Activated CD4-positive, alpha-beta T cell treated with anti-CD3 and anti-CD28 coated beads for 1 hour (primary cell): Measurements from ENCODE around the gene C11orf58.
A peak's percentile ranks its signal among the peaks of the same experiment; 100 is the strongest.

Experiments used
- DNase-seq: peaks from one replicate; pipeline ENCODE4 v3.0.0-alpha.2; 2020

The C11orf58 gene

DNA sequence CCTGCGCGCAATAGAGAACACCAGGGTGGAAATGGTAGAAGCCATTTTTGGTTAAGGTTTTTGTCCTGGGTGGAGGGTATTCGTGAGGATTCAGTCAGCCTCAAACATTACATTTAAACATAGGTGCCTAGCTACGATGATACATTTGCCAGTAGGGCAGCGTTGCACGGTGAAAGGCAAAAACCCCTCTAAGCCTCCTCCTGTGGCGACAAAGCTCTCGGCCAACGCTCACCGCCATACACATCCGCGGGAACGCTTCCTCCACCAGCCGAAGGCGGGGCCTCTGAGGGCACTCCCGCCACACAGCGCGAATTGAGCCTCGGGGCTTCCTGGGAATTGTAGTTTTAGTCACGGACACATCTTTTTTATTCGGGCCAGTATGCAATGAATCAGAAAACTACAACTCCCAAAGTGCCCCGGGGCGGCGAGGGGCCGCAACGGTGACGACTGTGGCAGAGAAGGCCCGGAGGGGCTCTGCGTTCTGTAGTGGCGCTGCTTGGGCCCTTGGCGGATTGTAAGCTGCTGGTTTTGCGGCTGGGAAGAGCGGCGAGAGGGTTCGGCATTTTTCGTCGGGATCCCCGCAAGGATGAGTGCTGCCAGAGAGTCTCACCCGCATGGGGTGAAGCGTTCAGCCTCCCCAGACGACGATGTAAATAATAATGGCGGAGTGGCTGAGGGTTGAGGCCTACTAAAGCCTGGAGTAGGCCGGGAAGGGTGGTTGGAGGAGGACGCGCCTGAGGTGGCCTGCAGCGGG, at the start of gene C11orf58:
Gene C11orf58, plus strand, starts transcription at position 455 of the 754 bp plus-strand sequence. Its CDS starts 132 bp downstream, at position 587.
- peak; percentile 92 for DNase-seq

DNA sequence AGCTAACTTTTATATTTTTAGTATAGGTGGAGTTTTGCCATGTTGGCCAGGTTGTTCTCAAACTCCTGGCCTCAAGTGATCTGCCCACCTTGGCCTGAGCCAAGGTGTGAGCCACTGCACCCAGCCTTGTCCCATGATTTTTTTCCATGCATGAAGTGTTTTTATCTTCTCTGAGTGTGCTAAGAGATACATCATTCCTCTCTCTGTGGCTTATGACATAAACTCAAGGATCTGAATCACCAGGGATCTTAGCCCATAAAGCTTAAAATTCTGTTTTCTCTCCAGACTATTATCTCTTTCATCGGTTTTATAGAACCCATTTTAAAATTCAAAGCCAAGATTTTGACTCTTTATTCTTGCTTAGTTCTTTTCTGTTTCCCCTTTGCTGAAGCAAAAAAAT, 48.4 kb upstream of the C11orf58 start:
- no peak for DNase-seq

DNA sequence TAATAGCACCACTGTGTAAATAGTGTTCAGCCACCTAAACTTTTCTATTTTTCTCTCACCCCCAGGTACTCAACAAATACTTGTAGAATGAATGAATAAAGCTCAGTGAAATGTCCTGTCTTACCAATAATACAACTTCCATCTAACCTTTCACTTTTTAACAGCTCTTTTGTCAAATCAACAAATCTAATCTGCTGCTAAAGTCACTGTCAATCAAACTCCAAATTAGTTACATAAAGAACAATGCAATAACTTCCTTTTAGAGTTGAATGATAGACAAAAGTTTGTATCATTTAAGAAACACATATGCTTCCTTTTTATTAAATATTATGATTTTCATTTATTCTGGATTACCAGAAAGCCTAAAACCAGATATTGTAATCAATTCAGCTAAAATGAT, 34.7 kb upstream of the C11orf58 start:
- no peak for DNase-seq

- DNase-seq: no peak
These were observed 24.9 kb upstream of the C11orf58 start for GRCh38 chr11:16713594-16713993.

DNA sequence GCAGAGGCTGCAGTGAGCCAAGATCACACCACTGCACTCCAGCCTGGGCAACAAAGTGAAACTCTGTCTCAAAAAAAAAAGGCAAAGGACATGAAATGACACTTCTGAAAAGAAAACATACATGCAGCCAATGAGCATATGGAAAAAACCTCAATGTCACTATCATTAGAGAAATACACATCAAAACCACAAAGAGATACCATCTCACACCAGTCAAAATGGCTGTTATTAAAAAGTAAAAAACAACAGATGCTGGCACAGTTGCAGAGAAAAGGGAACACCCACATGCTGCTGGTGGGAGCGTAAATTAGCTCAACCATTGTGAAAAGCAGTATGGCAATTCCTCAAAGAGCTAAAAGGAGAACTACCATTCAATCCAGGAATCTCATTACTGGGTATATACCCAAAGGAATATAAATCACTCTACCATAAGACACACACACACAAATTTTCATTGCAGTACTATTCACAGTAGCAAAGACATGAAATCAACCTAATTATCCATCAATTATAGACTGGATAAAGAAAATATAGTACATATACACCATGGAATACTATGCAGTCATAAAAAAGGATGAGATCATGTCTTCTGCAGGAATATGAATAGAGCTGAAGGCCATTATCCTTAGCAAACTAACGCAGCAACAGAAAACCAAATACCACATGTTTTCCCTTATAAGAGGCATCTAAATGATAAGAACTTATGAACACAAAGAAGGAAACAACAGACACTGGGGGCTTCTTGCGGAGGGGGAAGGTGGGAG, 15.7 kb upstream of the C11orf58 start:
- DNase-seq: no peak

DNA sequence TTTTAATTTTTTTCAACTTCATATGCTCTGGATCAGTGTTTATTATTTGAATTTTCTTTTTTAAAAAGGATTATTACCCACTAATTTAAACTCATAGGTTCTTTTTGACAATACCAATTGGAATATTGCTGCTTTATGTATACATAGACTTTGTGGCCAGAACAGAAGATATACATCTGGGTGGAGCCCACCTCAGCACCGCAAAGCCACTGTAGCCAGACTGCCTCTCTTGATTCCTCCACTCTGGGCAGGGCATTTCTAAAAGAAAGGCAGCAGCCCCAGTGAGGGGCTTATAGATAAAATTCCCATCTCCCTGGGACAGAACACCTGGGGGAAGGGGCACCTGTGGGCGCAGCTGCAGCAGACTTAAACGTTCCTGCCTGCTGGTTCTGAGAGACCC, 10.6 kb upstream of the C11orf58 start:
- no peak for DNase-seq

DNA sequence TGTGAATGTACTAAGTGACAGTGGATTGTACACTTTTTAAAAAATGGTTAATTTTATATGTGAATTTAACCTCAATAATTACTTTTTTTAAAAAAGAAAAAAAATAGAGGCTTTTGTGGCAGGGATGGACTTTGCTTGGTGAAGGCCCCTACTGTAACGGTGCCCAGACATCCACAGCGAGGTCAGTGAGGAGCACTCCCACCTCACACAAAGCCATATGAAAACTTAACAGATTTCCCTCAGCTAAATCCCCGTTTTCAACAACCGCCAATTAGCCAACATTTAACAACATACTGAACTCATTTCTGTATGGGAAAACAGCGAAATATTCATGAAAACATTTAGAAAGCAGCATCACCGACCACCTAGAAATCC, 642 bp upstream of the C11orf58 start:
- no peak for DNase-seq

DNA sequence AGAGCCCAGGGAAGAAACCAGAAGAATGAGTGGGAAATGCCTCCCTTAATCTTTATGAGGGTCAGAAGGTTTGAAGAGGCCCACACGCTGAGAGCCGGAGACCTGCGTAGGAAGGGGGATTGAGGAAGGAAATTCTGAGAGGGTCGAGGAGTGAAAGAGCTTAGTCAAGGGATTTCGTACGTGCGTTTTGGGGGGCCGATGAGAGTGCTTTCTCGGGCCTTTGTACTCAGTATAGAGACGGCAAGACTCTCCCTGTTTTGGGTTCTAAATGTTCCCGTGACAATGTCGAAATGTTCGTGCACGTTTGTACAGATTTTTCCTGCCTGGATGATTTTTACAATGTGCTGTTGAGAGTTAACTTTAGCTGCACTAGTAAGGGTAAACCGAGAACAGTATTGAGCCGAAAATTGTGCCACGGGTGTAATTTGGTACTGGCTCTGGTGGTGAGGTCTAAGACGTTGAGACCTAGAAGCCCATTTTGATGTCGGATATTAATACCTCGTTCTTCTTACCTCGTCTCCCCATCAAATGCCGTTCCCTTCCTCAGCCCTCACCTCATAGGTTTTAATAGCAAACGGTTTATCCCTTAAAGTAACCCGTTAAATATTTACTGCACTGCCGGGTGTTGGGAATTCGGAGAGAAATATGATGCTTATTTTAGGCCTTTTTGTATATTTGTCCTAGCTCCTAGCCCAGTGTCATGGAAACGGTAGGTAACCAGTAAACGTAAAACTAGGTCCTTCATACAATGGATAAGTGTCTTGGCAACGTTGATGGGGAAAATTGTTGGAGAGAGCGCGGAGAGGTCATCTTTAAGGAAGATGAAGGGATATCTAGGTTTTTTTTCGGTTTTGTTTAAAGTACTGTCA, 734 bp downstream of the C11orf58 start:
- DNase-seq: no peak

DNA sequence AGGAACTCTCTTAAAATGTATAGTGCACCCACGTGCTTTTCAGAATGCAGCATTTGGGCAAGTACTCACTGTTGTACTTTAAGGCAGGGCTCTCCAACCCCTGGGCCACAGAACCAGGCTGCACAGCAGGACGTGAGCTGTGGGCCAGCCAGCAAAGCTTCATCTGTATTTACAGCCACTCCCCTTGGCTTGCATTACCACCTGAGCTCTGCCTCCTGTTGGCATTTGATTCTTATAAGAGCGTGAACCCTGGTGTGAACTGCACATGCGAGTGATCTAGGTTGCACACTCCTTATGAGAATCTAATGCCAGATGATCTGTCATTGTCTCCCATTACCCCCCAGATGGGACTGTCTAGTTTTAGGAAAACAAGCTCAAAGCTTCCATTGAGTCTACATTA, 3.0 kb downstream of the C11orf58 start:
- no peak for DNase-seq

- DNase-seq: no peak
These were observed 5.0 kb downstream of the C11orf58 start for GRCh38 chr11:16743478-16743877.

GRCh38 chr11:16744128-16744725, 5.8 kb downstream of the C11orf58 start:
- DNase-seq: no peak

DNA sequence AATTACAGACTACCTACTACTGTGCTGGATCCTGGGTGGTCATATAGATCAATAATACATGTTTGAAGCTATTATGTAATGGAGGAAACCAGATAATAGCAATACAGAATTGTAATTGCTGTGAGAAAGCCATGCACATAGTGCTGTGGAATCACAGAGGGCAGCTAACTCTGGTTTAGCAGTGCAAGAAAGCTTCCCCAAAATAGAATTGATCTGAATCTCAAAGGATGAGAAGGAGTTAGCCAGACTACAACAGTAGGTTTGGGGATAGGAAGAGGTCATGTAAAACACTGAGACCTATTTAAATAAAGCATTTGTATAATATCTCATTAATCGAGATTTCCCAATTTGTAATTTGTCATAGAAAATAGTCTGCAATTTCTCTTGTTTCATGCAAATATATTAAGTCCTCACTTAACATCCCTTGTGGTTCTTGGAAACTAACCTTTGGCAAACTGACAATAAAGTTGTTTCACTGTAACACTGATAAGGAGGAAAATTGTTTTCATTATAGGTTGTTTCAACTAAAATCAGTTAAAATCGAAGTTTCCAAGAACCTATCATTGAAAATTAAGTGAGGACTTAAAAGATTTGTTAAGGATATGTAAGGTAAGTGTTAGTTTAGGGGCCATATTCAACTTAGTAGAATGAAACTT, 7.6 kb downstream of the C11orf58 start:
- DNase-seq: no peak

DNA sequence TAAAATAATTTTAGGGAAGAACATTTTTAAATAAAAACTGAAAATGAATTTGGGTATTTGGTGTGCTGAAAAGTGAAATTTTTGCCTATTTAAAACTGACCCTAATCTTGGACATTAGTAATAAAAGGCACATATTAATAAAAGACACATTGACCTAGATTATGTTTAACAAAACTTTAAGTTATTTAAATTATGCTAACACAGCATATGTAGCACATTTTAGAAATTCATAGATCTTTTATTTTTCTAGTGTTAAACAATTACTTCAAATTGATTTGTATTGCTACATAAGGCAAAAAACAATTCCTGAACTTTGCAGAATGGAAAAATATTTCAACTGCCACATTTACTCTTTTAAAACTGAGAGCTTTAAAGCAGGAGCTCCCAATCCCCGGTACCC, 10.6 kb downstream of the C11orf58 start:
- DNase-seq: no peak

DNA sequence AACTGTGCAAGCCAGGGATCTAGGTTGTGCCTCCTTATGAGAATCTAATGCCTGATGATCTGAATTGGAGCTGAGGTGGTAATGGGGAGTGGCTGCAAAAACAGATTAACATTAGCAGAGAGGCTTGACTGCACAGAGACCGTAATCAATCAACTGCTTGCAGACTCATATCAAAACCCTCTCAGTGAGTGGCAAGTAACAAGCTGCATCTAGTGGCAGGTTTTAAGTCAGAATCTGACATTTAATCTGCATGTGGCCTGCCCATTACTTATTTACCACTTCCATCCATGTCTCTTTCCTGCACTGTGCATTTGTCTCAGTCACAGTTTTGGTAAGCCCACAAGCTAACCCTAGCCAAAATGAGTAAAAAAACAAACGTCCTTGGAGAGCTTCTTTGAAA, 11.2 kb downstream of the C11orf58 start:
- no peak for DNase-seq

- no peak for DNase-seq
These were observed 12.0 kb downstream of the C11orf58 start for GRCh38 chr11:16750417-16750816.

DNA sequence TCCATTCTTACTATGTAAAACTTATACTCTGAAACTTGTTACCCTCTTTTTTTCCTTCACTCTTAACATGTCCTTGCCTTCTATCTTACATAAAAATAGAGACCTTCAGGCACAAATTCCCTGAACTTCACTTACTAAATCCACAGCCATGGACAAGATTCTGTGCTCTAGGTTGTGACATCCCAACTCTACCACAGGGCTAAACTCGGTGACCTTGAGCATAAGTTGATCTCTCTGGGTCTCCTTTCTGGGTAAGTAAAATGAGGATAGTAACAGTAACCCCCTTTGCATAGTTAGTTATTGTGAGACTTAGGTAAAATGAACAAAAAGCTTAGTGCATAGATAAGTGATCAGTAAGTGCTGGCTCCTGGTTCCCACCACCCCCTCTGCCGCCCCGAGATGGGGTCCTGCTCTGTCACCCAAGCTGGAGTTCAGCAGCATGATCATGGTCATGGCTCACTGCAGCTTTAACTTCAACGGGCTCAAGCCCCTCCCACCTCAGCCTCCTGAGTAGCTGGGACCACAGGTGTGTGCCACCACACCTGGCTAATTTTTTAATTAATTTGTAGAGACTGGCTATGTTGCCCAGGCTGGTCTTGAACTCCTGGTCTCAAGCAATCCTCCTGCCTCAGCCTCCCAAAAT, 20.1 kb downstream of the C11orf58 start:
- no peak for DNase-seq

GRCh38 chr11:16759857-16760508, 21.5 kb downstream of the C11orf58 start:
- DNase-seq: no peak

- no peak for DNase-seq
These were observed 25.3 kb downstream of the C11orf58 start for GRCh38 chr11:16763746-16764145.

GRCh38 chr11:16764888-16765287, 26.4 kb downstream of the C11orf58 start:
- DNase-seq: no peak

DNA sequence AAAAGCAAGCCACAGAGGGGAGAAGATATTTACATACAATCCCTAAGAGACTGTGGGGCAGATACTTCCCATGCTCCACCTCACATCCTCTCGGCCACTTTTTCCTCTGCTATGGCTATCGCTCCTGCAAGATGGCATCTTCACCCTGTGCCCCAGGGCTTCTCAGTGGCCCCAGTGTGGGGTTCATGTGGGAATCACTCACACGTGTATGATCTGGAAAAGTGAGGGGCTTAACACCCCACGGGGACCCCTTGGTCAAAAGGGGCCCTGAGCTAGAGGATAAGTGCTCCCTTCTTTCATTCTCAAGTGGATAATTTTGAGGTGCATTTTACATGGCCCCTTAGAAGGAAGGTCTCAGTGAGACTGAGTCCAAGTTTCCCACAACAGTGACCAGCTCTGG, 28.7 kb downstream of the C11orf58 start:
- DNase-seq: no peak

DNA sequence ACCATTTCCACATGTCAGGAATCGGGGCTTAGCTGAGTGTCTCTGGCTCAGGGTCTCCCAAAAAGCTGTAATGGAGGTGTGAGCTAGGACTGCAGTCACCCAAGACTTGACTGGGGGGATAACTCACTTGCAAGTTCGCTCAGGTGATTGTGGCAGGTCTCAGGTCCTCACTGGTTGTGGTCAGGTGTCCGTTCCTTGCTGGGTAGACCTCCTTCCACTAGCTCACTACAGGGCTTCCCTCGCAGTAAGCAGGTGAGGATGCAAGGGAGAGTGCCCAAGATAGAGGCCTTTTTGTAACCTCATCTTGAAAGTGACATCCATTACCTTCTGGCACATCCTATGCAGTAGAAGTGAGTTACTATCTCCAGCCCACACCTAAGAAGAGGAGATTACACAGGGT, 29.5 kb downstream of the C11orf58 start:
- no peak for DNase-seq
